ENCODE measurements around the gene CCDC39.

DNA sequence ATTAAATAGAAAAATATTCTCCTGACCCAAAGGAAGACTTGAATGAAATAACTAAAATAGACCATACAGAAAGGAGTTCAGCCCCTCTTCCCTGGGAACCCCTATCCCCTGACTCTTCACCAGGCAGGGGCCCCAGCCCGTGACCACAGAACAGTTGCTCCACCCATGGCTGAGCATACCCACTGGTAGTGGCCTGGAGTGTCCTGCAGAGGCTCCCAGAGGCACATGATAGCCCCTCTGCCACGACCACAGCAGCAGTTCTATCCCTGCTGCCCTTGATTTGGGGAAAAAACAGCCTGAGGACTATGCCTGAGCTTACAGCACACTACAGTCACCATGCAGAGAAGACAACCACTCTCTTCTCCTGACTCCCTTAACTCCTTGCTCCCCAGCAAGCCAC lies 45.6 kb downstream of the CCDC39 start:
- TF ChIP-seq POLR2A (IDR thresholded peaks at IDR 0.05; ENCODE audit: low read depth, low read length) (no peak), CHD1 (IDR thresholded peaks at IDR 0.05; ENCODE audit: low read depth, low read length) (no peak), CTCF (conservative IDR thresholded peaks at IDR 0.05; ENCODE audit: low read depth, low read length) (no peak), RAD21 (IDR thresholded peaks at IDR 0.05; ENCODE audit: low read length) (no peak), RCOR1 (IDR thresholded peaks at IDR 0.05; ENCODE audit: insufficient replicate concordance, low read length) (no peak), SMC3 (IDR thresholded peaks at IDR 0.05; ENCODE audit: low read depth, low read length) (no peak), RFX5 (IDR thresholded peaks at IDR 0.05; ENCODE audit: low read depth, low read length) (no peak)
